ENCODE results near the gene ENPP7.

The ENPP7 gene

DNA sequence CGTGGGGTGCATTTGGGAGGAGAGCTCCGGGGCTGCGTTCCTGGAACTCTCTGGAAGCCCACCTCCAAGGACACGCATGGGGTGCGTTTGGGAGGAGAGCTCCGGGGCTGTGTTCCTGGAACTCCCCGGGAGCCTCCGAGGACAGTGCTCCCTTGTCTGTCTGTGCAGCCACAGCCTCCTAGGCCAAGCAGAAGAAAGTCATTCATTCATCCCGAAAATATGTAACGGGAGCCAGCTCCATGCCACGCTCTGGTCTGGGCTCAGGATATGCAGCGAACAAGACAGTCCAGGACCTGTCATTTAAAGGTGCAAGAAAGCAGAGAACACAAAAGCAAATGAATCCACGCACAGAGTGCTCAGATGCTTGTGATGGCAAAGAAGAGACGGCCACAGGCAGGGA is 7.9 kb downstream of the ENPP7 start:
- TF ChIP-seq, protein P1, sequence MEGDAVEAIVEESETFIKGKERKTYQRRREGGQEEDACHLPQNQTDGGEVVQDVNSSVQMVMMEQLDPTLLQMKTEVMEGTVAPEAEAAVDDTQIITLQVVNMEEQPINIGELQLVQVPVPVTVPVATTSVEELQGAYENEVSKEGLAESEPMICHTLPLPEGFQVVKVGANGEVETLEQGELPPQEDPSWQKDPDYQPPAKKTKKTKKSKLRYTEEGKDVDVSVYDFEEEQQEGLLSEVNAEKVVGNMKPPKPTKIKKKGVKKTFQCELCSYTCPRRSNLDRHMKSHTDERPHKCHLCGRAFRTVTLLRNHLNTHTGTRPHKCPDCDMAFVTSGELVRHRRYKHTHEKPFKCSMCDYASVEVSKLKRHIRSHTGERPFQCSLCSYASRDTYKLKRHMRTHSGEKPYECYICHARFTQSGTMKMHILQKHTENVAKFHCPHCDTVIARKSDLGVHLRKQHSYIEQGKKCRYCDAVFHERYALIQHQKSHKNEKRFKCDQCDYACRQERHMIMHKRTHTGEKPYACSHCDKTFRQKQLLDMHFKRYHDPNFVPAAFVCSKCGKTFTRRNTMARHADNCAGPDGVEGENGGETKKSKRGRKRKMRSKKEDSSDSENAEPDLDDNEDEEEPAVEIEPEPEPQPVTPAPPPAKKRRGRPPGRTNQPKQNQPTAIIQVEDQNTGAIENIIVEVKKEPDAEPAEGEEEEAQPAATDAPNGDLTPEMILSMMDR (IDR thresholded peaks at IDR 0.05), result no peak

DNA sequence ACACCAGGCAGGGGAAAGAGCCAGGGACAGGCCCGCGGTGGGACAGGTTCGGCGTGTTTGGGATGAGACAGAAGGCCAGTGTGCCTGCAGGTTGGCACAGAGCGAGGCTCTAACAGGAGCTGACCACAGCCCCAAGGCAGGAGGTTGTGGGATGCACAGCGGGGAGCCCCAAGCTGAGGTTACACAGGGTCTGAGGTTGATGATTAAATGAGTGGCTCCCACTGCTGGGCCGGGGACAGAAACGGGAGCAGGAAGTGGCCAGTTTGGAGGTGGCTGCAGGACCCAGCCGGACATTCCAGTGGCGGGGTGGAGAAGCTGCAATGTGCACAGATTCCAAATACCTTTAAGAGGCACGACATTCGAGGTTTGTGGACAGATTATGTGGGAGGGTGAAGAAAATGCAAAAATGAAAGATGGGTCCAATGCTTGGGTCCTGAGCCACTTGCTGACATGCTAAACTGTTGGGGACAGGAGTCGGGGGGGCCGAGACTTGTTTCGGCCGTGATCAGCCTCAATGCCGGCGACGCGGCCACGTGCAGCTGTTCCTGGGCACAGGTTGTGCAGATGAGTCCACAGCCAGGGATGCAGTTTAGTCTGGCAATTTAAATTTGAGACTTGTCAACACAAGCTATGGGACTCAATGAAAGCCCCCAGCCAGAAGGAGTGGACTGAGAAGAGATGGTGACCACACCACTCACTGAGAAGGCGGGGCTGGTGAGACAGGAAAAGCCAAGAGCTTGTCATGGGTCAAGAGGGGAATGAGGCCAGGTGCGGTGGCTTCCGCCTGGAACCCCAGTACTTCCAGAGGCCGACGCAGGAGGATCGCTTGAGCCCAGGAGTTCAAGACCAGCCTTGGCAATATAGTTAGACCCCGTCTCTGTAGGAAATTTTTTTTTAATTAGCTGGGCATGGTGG is 8.7 kb downstream of the ENPP7 start:
- TF ChIP-seq, protein P1 (IDR thresholded peaks at IDR 0.05), result no peak

DNA sequence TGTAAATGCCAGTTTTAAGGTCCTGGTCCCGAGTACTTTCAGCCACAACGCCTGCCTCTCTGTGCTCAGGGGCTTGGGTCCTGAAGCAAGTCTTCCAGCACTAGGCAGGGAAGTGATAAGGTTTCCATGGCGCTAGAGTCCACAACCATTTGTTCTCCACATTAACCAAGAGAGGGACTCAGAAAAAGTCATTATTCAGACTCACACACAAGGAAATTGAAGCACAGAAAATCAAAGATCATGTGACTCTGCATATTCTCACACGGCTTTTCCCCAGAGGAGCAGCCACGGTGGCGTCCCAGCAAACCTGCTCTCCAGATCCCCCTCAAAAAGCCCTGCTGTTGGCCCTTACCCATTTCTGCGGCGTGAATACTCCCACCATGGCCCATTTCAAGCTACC is 9.7 kb downstream of the ENPP7 start:
- TF ChIP-seq, protein P1 (IDR thresholded peaks at IDR 0.05), result no peak

DNA sequence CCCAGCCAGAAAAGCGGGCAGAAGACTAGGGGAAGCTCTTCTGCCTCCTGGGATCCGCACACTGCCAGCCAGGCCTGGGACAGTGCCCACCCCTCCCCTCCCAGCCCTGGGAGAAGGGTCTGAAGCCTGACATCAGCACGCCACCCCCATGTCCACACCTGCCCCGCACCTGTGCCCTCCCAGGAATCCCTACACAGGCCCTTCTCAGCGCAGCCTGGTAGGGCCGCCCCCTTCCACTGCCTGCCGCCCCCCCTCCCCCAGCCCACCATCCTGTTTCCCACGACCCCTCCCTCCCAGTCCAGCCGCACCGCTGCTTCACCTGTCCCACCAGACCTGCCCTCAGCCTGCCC is 10.6 kb downstream of the ENPP7 start:
- TF ChIP-seq, protein P1 (IDR thresholded peaks at IDR 0.05), result no peak

DNA sequence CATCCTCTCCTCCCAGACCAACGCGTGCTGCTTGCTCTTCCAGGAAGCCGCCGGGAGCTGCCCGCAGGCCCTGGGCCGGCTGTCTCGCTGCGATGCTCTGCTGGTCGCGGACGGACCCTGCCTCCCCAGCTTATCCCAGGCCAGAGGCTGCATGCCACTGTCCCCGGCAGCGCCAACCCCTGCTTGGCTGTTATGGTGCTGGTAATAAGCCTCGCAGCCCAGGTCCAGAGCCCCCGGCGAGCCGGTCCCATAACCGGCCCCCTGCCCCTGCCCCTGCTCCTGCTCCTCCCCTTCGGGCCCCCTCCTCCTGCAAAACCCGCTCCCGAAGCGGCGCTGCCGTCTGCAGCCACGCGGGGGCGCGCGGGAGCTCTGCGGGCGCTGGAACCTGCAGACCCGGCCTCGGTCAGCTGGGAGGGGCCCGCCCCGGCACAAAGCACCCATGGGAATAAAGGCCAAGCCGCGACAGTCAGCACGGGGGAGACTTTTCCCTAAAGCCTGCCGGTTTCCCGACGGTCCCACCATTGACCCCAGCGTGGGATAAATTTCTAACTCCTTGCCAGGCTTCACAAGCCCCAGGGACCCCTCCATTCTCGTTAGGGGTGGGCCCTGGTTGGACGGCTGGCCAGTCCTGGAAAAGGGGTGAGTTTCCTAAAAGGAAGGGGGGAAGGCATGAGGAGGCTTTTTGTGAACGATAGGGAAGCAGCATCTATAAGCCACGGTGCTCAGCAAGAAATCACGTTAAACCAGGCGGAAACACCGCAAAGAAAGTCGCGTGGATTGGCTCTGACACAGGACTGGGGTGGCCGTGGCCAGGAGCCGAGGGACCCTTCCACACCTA is 11.2 kb downstream of the ENPP7 start:
- TF ChIP-seq, protein P1 (IDR thresholded peaks at IDR 0.05), result peak; percentile 99

DNA sequence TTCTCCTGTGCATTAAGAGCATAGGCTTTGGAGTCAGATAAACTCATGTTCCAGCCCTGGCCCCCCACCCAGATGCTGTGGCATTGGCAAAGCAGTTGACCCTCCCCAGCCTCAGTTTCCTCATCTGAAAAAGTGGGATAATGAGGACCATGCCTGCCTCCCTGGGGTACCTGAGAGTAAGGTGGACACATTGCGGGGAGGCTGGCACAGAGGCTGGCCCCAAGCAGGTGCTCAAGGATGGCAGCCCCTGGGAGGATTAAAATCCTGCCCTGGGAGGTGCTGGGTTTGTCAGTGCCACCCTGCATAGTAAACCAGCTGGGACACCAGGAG is 11.8 kb downstream of the ENPP7 start:
- TF ChIP-seq, protein P1 (IDR thresholded peaks at IDR 0.05), result no peak

DNA sequence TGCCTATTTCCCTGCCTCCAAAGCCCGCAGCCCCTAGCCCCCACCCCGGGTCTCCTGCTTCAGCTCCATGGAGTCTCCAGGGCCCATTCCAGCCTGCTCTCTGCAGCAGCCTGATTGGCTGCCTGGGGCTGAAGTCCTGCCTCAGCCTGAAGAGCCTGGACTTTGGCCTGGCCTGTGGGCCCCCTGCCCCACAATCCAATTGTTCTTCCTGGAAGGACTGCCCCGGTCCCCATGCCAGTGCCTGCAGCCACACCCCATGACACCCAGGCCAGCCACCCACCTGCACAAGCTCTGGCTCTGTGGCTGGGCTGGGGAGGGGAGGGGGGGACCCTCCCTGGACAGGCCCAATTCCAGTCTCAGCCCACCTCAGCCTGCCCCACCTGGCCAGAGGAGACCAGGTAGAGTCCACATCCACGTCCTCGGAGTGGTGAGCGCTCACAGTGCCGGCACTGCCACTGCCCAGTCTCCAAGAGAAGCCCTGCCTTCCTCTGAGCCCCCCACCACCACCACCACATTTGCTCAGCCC is 12.3 kb downstream of the ENPP7 start:
- TF ChIP-seq, protein P1 (IDR thresholded peaks at IDR 0.05), result no peak

Measured in LNCAP (cell line).